HG03025 (cell line): ENCODE measurements around the gene VWF.

Experiments used
- ATAC-seq: cut with Tn5 transposase; IDR thresholded peaks from one replicate; pipeline ENCODE4 v1.9.1; 2021; ENCODE audit warnings: mild to moderate bottlenecking, moderate library complexity; ENCODE audit not compliant: unreplicated experiment, low FRiP score

The VWF gene

DNA sequence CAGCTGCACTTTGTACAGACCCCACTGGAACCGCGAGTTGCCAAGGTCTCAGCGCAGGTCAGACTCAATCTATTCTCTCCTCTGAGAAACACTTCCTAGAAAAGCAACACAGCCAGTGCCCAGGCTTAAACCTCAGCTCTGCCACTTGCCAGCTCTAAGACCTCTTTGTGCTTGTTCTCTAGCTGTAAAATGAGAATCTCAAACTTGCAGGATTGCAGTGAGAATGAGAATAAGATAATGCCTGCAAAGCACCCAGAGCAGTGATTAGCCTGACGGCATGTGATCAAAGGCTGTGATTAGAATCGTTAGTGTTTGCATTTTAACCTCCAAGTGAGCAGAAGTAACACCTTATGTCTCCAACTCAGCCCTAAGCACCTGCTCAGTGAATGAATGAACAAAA lies 200.7 kb downstream of the VWF start:
- ATAC-seq, result no peak

DNA sequence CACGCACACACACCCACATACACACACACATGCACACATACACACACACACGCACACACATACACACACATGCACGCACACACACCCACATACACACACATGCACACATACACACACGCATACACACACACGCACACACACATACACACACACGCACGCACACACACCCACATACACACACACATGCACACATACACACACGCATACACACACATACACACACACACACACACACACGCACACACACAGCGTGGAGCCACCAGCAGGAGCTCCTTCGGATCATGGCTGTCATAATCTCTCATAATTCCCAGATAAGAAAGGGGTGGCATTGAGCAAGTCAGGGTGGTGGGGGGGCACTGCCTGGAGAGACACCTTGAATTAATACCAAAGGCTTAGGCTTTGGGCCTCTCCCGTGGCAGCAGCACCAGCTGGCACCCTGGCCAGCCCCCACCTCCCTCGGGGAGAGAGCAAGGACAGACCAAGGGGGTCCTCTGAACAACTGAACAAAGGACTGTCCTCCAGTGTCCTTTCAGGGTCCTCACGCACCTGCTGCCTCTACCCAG lies 201.3 kb downstream of the VWF start:
- no peak for ATAC-seq

DNA sequence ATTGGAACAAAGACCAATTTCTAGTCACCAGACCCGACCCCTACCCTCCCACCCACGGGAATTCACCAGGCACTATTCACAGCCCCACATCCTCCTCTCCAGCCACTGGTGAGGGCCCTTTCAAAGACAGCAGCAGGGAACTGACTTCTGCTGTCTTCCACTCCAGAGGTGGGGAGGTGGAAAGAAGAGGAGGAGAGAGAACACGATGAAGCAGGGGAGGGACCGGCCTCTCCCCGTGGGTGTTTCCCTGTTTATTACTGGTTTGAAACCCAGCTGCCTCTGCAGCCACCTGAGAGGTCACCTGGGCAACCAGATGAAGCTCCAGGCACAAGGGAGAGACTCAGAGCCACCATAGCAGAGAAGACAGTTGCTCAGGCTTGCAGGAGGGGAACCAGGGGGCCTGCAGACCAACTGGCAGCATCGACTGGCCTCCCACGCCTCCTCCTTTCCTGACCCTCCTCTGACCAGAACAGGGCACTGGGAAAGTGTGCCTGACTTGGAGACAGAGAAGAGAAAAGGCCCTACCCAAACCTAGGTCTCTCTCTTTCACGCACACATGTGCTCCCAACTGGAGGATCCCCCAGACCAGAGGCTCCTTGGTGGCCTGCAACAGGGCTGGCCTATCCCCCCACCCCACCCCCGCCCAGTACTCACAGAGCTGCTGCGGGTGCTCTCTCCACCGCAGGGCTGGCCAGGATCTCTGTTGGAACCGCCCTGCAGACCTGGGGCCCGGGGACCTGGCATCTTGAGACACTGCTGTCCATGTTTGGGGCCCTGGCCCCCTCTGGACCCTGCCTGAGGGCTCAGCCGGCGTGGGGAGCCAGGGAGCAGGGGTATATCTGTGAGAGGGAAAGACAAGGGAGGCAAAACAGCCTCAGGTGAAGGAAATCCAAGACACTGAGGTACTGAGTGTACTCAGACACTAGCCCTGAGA lies 202.2 kb downstream of the VWF start:
- no peak for ATAC-seq

DNA sequence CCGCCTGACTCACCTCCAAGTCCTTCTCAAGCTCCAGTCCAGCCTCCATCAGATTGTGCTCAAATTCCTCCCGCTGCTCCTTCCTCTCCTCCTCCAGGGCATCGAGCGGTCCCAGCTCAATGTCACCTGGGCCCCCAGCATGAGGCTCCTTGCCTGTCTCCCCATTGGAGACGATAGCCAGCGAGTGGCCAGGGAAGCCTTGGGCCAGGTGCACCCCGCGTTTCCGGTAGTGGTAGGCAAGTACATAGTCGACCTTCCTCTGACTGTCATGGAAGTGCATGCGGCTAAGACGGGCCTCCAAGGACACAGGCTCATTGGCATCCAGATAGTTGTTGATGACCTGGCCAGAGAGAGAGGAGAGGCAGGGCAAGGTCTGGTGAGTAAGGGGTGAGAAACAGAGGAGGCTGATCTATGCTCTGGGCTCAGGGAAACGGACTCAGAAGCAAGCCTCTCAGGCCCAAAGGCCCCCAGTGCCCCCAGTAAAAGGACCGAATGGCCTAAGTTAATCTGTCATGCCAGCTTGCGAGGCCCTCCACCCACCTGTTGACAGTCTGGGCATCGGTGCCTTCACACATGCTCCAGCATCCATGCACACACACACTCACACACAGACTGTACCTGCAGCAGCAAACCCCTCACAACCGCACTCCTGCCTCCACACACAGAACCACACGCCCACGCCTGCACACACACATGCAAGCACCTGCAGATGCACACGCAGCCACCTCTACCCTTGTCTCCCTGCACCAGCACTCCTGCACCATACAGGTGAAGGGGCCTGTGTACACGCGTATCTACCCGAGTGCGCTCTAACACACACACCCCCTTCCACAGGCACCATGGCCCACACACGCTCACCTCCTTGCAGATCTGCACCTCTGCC lies 203.2 kb downstream of the VWF start:
- no peak for ATAC-seq

DNA sequence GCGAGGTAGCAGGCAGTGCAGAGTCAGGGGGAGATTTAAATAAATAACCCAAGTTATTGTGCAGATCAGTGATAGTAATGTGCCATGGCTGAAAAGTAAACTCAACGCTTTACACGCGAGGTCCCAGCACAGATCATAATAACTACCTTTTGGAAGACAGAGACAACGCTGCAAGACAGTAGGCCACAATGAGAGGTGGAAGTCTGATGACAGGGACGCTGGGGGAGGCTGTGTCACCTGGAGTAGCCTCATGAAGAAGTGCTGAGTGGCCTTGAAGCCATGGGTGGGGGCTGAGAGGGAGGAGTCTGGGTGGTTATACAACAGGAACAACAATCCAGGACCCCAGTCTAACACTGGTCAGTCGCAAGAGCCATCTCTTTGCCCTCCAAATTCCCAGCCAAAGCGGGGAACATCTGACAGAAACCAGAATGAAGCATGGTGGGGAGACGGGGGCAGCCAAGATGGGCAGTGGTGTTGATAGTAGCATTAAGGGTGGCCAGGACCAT lies 207.6 kb downstream of the VWF start:
- no peak for ATAC-seq

DNA sequence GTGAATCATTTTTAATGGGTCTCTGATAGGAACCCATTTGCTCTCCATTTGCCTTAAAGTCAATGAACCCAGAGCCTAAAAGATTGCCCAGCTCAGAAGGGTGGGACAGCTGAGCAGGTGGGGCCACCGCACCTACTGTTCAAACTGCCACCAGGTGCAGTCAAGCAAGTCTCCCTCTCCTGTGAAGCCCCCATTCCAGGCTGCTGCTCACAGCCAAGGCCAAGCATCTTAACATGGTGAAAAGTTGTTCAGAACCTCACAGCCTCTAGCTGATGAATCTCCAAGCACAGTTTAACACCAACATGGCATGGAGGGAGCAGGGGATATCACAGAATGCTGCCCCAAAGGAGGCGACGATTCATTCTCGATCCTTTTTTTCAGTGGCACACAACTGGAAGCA lies 209.0 kb downstream of the VWF start:
- no peak for ATAC-seq

DNA sequence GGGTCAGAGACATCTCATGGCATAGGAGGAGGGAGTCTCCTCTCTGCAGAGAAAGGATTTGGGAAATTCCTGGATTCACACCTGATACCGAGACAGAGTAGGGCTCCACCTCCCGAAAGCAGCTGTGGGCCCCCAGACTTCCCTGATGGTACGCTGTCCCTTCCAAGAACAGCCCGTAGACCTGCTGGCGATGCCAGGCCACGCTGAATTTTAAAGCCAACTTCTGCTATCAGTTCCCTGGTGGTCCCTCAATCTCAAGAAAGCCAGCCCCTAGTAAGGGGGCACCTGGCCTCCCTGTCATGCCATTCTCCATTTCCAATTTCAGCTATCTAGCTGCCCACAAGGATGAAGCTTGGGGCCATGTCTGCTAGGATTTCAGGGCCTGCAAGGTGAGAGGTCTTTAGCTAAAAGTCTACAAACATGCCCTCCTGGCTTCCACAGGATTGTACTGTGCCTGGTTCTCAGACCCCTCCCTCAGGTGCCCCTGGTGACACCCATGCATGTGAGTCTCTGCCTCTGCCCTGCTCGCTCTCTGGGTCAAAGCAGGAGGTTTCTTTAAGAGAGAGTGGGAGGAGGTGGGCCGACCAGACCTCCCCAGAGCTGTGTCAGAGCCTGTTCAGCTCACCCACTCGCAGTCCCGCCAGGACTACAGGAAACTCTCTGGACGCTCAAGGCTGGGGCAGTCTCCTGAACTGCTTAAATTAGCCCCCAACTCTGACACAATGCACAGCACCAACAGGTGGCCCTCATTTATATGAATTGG lies 209.9 kb downstream of the VWF start:
- ATAC-seq, result no peak

DNA sequence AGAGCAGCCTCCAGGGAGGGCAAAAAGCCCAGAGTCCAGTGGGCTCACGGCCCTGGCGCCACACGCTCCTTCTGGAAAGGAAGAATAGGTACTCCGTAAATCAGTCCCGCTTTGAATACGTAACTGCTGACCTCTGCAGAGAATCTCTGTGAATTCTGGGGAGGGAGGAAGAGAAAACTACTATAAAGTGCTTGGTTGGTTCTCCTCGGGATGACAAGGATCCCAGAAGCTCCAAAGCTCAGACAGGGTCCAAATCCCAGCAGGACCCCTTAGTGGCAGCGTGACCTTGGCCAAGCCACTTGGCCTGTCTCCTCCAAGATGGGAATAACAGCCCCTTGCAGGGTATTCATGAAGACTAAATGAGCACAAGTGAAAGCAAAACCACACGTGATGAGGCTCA lies 211.1 kb downstream of the VWF start:
- no peak for ATAC-seq

DNA sequence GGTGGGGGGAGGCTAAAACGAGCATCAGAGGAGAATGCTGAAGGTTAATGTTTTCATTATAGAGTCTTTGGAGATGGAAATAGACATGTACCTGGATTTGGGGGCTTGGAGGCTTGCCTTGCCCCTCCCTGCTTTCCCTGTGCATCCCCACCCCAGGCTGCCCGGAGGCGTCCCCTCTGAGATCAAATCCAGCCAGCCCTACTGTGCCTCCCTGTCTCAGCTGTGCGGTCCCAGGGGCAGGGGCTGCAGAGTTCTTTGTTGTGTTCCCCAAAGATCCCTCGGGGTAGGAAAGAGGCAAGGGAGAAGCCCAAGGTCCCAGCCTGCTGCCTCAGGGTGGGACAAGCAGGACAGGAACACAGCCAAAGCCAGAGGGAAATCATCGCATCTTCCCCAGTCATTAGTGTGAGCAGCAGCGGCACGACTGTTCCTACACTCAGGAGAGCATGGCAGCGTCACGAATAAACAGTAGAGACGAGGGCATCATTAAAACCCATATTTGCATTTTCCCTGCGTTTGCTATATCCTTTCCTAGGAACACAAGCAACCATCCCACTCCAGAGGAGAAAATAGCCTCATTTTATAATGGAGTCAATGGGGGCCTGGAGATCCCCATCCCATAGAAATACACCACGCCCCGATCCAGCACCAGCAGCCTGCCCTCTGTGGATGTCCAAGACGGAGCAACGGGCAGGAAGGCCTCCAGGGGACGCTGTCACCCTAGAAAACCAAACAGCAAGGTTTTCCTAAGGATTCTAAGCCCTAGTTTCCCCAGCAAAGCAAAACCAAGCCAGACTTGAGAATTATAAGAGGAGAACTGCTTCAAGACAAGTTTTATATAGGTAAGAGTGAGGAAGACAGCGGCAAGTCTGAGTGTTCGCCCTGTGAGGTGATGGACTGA lies 211.8 kb downstream of the VWF start:
- no peak for ATAC-seq

DNA sequence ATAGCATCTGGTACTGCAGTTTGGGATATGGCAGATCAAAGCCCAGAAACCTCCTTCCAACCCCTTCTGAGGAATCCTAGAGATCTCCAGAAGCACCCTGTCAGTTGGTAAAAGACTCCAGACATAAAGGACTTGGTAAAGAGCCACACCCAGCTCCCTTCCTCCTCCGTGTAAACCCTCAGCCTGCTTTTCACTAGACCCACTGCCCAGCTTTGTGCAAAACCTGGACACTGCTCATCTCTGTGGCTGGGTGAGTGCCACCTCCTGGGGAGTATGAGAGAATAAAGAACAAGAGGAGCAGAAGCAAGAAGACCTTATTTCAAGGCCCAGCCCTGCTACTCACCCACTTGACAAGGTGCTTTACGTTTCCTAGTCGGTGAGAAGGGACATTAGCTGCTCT lies 212.5 kb downstream of the VWF start:
- ATAC-seq, result no peak

DNA sequence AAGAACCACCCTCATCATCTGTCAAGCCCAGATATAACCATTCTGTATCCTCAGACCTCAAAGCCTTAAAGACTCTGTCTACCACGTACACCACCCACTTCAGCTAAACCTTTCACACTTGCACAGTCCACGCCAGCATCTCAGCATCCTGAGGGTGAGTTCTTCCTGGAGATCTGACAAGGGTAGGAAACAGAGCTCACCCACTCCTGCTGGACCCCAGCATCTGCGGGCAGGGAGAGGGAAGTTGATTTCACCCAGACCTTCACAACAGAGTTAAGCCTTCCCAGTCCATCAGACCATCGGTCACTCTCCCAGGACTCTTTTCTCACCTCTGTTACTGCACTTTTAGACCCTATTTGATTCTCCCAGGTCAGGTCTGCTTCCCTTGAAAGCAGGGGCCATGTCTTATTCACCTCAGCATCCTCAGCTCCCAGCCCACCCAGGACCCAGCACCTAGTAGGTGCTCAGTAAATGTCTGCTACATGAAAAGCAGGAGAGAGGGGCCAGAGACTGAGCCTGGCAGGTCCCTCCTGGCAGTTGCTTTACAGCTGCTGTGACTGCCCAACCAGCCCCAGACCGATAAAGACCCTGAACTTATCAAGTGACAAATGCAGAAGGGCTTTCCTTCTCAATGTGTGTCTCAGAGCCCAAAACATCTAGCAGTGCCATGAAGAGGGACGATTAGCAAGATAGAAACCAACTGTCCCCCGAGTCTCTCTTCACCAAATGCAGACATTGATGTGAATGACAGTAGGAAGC lies 213.5 kb downstream of the VWF start:
- no peak for ATAC-seq

DNA sequence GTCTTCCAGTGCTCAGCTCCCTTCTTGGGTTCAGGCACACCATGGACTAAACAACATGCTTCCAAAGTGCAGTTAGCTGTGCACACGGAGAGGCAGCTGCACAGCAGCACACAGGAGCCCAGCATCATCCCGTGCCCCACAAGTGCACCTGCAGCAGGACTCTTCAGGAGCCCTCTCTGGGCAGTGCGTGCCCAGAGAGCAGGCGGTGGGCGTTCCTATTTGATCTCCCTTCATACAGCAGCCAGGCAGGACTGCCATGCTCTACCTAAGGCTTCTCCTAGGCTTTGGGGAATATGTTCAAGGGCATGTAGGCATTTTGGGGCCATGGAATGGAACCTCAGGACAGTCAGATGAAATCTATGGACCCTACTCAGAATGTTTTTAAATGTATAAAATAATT lies 214.9 kb downstream of the VWF start:
- no peak for ATAC-seq

DNA sequence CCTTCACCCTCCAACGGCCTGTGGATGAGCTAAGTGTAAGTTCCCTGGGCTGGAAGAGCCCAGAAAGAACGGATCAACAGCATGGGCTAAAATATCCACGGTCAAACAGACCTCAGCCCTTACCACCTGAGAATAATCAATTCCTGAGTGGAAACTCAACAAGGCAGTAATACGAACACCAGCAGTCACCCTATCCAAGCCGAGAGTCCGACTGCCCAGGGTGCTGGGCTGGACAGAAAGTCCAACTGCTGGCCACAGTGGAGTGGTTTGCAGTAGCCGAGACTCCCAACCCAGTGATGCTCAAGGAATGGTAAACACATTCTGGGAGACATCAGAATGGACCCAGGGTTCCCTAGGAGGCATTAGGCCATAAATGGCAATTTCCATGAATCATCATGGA lies 216.2 kb downstream of the VWF start:
- no peak for ATAC-seq

DNA sequence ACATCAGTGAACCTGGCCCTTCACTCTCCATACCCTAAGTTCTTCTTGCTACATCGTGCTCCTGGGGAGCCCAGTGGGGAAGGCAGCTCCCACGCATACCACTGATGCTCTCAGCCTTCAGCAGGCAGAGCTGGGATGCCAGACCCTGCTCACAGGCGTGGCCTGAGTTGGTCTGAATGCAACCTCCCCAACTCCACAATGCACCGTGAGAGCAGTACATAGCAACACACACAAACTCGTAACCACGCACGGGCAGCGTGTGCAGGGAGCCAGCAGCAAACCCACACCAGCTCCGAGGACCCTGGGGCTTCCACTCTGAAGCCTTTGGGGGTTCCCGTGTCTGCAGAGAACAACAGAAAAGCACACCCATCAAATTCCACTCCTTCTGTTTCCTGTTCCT lies 216.7 kb downstream of the VWF start:
- ATAC-seq, result no peak

DNA sequence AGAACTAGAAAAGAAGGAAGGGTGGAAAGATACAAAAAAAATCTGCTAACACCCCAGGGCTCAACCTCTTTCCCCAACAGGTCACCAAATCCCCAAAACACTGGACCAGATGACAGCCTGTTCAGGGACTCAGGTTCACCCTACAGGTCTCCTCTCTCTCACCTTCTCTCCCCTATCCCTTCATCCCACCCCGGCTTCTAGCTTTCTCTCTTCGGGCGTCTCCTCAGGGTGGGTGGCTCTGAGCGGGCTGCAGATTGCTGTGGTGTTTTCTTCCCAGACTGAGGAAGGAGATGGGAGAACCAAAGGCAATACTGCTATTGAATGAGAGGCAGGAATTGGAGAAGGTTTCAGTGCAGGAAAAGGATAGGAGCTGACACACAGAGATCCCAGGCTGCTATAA lies 218.7 kb downstream of the VWF start:
- no peak for ATAC-seq

DNA sequence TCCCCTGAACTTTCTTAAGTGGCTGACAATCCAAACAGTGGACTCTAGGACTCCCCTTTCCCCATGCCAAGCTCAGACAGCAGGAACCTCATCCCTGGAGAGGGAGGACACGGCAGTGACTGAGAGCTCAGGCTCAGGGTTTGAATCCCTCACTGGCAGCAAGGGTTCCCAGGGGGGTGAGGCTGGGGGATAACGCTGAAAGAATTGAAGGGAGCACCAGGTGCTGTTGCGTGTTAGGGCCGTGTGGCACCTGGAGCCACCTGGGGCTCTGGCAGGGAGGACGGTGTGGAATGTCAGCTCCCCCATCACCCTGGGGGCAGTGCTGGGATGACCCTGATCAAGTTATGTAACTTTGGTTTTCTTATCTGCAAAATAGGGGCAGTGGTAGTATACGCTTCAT lies 219.5 kb downstream of the VWF start:
- no peak for ATAC-seq

DNA sequence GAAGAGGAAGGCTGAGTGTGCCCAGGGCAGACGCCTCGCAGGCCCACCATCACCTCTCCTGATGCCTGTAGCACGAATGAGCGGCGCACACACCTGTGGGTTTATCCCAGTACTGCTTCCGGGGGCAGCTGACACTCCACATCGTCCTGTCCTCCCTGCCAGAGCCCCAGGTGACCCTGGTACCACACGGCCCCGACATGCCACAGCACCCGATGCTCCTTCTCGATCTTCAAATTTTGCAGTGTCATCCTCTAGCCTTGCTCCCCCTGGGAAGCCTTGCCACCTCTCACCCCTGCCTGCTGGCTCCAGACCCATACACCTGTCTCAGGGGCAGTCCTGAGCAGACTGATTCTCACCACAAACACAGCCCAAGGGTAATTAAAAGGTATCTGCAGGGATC lies 220.0 kb downstream of the VWF start:
- ATAC-seq, result no peak

DNA sequence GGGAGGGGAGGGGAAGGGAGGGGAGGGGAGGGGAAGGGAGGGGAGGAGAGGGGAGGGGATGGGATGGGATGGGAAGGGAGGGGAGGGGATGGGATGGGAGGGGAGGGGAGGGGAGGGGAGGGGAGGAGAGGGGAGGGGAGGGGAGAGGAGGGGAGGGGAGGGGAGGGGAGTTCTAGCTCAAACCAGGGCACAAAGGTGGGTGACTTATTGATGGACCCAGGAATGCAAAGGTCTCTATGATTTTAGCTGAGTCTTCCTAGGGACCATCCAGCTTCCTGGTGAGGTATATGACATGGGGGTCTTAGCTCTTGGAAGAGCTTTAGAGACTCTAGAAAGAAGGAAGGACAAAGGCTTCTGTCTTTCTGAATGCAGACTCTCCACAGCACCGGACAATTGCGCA lies 221.7 kb downstream of the VWF start:
- ATAC-seq, result no peak

DNA sequence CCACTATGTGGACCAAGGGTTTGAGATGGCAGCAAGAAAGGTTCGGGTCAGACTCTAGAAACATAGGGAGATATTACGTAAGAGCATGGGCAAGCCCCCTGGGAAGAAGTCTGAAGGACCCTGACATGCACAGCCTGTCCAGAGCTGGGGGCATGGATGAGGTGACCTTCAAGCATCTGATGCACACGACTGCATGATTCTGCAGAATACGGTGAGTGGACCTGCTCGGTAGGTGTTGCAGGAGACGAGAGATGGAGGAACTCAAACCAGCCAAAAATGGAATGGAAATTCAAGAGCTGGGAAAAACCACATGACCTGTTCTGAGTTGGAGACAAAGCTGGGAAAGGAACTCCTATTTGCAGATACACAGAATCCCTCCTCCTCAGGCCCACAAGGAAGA lies 223.1 kb downstream of the VWF start:
- no peak for ATAC-seq
